LHCN-M2 (cell line): ENCODE data around the gene CSRP3. TPM values are rescaled to one million over a fixed set of nuclear protein-coding genes. Genes with fewer than 3 reads are reported as not detected.

Experiments
- DNase-seq: peaks from one replicate; pipeline ENCODE4 v3.0.0-alpha.2; 2012; ENCODE audit warnings: low read depth
- total RNA-seq: library from RNA; depleted of rRNA; stranded (reverse); fragments of >200 nt; gene quantifications from 2 replicates; pipeline ENCODE4 v1.2.3, GENCODE V29; 2014

The CSRP3 gene
- total RNA-seq, 1 experiment from 2014 or later: 0.46 TPM

DNA sequence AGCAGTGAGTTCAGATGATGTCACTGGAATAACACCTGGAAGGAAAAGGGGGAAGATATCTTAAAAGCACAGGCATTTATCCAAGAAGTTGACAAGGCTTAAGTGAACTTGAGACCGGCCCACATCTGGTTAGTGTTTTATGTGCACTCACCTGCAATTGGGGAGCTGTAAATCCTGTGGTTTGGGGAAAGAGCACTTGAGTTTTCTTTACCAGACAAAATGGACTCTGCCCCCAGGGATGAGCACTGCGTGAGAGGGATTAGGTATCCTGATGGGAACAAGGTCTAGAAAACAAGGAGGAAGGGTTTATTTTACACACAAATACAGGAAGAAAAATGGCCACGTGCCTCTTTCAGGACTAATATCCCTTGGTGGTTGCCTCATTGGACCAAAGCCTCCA is 23.8 kb upstream of the CSRP3 start:
- no peak for DNase-seq

DNA sequence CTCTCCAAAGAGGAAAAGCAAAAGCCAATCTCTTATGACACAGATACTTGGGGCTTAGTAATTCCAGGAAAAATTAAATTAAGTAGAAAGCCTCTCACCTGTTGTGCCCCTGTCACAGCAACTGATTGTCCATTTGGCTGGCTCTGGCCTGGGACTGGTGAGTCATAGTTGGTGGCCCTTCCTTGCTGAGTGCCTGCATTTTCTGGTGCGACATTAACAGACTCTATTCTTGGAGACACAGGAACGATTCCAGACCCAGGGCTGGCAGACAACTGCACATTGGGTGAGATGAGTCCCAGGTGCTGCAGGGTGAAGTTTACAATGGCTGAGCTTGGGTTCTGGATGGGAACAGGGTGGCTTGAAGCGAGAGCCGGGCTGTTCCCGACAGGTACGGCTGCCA is 23.3 kb upstream of the CSRP3 start:
- no peak for DNase-seq

DNA sequence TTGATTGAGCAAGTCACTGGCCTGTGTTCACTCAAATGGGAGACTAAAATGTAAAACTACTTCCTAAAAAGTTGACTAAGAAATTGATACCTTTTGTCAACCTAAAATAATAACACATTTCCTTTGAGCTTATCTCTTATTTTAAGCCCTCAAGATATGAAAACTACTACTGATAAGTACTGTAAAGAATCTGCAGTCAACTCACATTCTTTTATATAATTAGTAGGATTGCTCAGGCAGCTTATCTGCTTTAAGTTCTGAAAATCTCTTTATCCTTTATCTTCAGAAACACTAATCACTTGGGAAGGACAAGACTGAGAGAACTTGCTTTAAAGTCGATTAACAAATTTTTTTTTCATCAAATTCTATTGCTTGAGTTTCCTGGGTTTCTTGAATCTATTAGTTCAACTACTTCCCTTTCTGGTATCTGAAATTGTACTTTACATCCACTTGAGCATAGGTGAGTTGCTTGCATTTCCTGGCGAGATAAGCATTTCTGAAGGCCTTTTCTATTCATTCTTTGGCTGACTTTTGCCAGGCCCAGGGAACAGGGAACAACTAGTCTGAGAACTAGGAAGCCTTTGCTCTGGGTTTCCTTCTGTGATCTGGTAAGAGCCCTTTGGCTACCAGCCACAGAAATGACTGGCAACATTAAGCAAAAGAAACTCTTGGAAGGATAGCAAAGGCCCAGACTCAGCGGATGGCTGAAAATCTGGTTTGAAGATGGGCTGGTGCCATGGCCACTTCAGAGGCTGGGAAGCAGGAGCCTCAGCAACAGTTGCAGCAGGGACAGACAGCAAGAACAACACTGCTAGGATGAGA is 19.3 kb upstream of the CSRP3 start:
- no peak for DNase-seq

DNA sequence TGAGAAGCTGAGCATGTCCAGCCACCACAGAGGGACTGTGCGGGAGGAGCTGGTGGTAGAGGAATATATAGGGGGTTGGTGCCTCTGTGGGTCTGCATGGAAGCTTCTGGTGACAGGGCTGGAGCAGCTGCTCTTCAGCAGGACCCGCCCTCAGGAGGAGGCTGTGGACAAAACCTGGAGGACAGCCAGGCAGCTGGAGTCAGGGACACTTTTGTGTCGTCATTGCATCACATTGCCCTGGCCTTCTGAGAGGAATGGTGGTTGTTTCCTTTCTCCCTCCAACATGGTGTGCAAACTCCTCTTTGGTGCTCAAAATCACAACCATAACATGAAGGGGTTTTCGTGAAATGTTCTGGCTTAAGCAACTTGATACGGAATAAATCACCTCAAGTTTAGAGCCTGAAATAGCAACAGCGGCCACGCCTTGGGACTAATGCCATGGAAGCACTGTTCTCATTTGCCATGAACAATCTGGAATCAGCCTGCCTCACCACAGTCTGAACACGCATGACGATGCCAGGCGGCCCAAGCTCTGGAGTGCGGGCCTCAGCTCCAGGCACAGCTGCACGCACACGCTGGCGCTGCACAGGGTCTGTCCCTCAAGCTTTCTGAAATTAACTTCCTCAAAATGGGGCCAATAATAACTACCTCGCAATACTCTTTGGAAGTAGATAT is 17.1 kb upstream of the CSRP3 start:
- peak; percentile 69 for DNase-seq

DNA sequence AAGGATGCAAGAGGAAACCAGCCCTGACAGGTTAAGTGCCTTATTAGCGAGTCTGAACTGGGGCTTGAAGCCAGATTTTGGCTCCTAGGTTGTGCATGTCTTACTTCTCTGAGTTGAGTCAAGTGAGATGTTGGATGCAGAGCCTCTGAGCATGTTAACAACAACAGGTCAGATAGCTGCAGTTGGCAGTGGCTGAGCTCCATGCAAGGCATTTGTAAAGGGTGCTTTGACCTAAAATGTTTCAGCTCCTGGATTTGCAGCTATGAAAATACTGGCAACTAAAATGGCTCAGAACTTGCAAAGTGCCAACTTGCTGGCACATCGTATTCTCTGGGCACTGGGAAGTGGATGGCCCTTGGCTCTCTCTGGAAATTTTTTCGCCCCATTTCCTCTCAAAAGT is 16.4 kb upstream of the CSRP3 start:
- no peak for DNase-seq

DNA sequence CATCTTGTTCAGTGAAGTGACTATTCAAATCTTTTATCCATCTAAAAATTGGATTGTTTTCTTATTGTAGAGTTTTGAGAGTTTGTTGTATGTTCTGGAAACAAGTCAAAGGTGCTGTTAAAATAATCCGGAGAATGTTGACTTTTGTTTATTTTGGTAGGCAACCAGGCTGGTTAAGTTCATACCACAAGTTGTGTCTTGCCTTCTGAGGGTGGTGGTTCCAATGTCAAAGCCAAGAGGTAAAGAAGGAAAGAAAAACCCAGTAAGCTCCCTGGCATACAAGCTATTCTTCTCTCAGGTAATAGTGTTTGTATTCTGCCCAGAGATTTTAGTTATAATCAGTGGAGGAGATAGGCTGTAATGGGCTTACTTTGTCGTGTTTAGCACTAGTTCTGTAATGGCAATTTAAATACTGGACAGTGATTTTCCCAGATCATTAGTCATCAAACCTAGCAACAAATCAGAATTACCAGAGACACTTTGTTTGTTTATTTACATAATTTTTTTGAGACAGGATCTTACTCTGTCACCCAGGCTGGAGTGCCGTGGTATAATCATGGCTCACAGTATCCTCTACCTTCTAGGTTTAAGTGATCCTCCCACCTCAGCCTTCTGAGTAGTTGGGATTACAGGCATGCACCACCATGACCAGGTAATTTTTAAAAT is 15.1 kb upstream of the CSRP3 start:
- peak; percentile 34 for DNase-seq

DNA sequence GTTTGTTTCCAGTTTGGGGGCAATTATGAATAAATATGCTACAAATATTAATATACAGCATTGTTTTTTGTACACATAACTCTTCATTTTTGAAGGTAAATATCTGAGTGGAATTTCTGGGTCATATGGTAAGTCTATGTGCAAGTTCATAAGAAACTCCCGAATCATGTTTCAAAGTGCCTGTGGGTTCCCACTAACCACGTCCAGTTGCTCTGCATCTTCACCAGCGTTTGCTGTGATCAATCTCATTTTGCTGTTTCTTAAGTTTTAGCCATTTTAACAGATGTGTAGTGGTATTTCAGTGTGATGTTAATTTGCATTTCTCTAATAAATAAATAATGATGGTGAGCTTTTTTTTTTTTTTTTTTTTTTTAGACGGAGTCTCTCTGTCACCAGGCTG is 14.2 kb upstream of the CSRP3 start:
- DNase-seq: peak; percentile 76

DNA sequence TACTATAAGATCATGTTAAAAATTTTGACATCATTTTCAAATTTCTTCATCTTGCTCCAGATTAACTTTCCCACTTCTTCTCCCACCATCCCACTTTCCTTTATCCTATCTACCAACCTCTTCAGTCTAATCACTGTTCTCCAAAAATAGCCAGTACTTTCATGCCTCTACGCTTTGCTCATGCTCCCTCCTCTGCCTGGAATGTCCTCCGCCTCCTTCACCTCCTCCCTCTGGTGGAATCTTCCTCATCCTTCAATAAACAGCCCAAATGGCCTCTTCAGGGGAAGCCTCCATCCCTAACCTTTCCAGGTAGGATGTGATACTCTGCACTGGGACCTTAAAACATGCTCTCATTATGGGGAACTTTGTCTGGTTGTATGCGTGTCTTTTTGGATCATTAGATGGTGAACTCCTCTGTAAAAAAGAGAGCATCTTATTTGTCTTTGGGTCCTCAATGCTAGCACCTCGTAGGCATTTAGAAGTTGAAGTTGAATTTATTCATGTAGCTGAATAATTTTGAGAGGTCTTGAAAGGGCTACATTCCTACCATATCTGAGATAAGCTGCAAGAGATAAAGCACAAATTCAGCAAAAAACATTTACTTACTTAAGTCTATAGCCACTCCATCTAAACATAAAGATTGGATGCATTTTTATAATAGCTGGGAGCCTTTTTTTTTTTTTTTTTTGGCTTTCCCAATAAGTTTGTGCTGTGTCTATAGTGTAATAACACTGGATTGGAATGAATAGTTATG is 8.0 kb upstream of the CSRP3 start:
- no peak for DNase-seq

DNA sequence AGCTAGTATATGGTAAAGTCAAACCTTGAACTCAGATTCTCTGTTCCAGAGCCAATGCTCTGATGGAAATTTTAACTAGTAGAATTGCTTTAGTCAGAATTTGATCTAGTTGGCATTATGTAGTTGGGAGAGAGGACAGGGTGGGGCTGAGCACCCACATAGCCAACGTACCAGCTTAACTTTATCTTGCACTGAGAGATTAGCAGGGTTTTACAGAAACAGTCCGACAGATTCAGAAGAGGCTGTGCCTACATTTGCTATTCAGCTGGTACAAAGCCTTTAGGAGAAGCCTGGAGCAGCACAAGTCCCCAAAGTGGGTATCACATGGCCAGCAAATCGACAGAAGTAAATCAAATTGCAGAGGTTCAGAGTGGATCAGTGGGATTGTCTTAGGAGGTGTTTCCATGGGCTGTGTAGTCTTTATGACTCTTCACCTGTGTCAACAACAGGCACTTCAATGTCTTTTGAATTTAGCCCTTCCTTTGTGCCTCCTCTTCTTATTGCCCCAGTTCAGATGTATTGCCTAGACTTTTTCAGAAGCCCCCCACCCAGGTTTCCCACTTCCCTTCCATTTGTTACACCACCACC is 7.3 kb upstream of the CSRP3 start:
- DNase-seq: no peak

DNA sequence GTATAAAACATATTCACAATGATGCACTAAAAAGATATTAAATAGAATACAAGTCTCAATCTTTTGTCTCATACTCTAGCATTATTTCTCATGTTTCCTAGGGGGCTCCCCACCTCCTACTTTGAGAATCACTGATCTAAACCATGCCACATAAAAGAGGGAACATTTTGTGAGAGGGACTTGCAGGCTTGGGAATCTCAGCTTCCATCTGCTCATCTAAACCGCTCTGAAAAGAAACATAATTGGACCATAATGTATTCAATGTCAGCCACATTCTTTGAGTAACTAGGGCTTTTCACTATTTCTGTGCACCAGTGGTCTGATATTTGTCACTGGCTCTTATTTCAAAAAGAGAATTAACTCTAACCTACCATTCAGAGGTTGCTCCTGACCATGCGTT is 6.4 kb upstream of the CSRP3 start:
- no peak for DNase-seq

DNA sequence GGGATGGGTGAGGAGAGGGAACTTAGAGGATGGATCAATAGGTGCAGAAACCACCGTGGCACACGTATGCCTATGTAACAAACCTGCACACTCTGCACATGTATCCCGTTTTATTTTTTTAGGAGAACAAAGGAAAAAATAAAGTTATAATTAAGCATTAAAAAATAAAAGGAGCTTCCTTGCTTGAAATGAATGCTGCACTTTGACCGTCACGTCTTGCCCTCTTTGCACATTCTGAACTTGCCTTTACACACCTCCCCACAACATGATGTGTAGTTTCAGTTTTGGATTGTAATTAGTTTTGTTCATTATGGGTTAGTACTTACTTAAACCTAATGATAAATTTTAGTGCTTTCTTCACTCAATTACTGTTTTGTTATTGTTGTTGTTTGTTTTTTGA is 3.1 kb upstream of the CSRP3 start:
- DNase-seq: no peak

DNA sequence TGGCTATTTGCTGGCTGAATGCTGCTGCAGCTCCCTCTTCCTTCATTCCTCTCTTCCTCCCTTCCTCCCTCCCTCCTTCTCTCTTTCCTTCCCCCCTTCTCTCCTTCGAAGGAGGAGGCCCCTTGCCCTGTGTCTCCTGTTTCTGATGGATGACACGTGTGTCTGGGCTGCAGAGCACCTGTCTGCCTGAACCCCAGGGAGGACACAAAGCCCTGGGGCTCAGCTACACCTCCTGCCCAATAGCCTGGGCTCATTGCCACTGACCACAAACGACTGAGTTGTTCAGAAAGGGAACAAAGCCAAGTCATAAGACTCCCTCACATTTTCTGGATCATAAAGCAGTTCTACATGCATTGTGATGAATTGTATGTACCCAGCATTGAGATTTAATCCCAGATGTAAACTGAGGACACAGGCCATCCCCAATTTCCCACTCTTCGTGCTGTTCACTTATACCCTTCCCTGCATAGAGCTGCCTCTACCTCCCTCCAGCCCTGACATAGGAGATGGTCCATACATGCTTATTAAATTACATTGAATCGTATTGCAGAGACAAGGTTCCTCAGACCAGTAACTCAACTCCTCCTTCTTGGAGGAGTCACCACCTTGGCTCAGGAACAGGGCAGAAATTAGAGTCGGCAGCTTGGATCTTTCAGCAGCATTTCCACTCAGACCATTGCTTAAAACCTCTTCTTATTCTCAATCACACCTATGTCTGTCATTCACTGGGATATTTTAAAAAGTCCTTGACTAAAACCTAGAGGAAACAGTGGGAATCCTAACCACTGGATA is 1.2 kb downstream of the CSRP3 start:
- peak; percentile 88 for DNase-seq

DNA sequence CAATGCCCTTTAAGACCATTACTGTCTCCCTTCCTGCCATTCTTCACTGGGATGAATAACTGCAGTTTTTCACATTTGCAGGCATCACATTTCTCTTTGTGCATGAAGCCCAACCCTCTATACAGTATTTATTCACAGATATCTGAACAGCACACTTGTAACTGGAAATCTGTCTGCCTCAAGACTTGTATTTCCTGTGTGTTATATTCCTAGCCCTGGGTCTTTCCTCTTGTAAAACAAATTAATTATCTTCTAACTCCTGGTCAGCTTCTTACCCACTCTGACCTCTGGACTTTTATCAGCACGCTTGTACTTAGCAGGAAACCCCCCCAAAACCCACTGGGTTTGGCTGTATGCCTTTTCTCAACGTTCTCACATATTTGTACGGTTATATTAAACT is 2.0 kb downstream of the CSRP3 start:
- no peak for DNase-seq

DNA sequence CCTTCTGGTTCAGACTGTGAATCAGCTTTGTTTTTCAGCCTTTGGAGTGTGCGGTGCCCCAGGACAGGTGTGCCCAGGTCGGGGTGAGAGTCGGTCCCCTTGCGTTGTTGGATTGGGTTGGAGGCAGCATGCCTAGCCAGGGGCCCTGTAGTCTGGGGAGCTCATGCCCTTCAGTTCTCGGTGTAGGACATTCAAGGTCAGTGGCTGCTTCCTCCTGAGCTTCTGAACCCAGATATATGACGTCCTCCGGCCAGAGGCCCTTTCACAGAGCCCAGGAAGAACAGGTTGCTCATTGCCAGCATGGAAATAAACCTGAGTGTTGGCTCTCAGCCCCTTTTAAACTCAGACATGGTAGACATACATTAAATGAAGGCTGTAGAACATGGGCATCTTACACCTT is 2.7 kb downstream of the CSRP3 start:
- no peak for DNase-seq

DNA sequence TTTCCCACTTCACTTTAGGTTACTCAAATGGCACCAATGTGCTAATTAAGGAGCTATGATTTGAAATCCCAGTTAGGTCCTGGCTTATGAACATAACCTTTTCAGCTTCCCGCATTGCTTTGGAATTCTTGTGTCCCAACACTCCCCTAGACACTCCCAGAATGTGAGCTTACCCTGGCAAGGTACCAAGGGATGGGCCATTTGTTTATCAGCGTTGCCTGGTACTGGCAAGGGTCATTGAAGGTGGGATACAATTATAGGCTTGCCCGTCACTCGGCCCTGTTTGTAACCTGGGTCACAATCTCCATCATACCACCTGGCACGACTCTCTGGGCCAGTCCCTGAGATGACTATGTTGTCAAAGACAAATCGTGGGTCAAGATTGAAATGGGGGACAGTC is 5.4 kb downstream of the CSRP3 start:
- DNase-seq: no peak

DNA sequence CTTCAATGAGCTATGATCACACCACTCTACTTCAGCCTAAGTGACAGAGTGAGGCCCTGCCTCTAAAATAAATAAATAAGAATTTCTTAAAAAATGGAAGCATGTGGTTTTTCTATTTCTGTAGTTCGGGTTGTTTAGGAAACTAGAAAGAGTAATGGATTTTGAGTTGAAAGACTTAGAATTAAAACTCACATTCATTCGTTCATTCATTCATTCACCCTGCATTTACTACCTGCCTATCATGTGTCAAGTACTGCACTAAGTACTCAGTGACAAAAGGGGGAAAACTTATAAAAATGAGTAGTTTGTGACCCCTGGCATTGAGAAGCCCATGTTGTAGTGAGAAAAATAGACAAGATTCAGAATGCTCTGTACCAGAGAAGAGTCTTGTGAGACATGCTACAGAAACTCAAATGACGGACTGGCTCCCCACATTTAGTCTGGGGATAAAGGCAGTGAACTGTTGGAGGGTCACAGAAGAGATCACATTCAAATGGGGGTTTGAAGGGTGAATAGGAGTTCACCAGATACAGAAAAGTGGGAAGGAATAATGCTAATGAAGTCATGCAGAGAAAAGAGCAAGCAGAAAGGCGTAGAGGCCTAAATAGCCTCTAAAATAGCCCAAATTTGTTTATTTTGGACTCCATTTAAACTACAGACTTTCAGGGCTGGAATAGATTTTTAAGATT is 7.0 kb downstream of the CSRP3 start:
- no peak for DNase-seq

DNA sequence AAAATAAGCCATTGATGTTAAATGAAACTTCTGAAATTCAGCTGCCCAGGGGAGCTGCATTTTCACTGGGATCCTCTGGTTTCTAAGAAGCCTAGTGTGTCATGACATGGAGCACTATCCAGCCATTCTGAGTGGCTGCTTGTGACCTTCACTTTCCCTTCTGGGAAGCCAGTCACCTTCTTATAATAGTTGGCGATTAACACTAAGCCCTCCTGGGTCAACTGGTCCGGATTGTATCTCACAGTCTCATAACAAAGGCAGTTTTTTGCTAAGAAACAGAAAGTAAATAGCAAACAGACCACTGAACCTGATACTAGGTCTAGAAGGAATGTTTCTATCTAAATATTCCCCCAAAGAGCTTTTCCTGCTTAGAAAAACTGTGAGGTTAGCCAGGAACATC is 7.9 kb downstream of the CSRP3 start:
- peak; percentile 32 for DNase-seq

DNA sequence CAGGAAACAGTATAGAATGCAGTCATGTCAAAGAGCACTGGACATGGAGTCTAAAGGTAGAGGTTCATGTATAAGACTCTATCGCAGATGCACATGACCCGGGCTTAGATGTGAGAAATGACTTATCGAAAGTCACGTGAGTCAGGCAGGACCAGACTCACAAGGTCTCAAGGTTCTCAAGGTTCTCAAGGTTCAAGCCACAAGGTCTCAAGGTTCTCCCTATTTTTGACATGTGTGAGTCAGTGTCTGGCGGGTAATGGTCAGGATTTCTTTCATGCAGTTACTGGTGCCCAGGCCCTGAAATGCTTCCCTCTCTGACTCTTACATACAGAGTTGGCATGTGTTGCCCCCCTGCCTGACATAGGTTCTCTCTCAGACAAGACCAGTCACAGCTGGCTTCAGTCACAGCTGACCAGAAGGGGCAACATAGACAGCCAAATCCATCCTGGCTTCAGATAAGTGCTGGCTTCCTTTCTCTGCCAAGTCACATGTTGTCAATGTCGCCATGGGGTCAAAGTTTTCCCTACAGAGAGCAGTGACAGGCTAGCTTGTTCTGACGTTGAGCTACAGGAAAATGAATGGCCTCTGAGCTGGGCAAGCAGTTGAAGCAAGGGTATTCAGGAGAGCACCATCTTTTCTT is 10.1 kb downstream of the CSRP3 start:
- DNase-seq: no peak

DNA sequence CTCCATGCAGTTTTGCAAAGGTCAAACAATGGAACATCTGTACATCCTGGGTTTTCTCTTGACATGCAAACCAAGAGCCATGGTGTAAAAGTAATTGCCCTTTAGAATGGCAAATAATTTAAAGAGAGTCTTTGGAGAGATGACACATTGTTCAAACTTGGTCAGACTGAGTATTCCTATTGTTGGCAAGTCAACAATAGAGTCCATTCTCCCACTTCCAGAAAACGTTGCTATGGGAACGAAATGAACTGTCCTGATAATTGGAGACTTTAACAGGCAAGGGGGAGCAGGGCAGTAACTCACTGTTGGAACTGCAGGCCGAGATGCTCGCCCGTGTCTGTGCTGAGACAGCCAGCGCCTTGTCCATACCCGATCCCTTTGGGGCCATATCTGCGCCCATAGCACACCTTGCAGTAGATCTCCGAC is 13.9 kb downstream of the CSRP3 start:
- DNase-seq: no peak
